Measurements from ENCODE around the gene LRMDA.

- TF ChIP-seq CTCF (IDR thresholded peaks at IDR 0.05; ENCODE audit: insufficient read depth, low read length, poor library complexity, severe bottlenecking): no peak
- no peak for TF ChIP-seq EZH2phosphoT487 (conservative IDR thresholded peaks at IDR 0.05; ENCODE audit: low read length)
These were observed 859.8 kb downstream of the LRMDA start for GRCh38 chr10:76291175-76291574.

Measured in SU-DHL-6 (cell line).